ENCODE data around the gene PRDM11. TPM values are rescaled to one million over a fixed set of nuclear protein-coding genes. Genes with fewer than 3 reads are reported as not detected.
A peak's percentile ranks its signal among the peaks of the same experiment; 100 is the strongest.

The PRDM11 gene
- total and polyA plus RNA-seq, 10 of the 15 experiments (the other 5 are each of a cell fraction or from before 2014, with no cell fraction given) = 0.03 to 2.4 (median 0.53) TPM

DNA sequence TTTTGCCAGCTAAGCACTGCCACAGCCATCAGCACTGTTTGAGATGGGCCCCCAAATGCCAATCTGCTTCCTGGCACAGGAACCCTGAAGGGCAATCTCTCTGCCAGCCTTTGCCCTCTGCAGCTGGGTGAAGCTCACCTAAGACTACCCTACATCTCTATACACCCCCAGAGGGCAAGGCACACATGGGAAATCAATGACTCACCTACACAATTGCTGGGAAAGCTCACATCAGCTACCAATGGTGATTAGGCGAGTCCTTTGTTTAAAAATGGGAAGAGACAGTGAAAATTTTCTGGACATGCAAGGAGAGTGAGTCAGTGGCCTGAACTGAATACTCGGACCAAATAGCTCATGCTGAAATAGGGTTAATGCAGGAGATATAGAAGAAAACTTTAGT, 12.6 kb upstream of the PRDM11 start (continued):
- TF ChIP-seq, protein P1, sequence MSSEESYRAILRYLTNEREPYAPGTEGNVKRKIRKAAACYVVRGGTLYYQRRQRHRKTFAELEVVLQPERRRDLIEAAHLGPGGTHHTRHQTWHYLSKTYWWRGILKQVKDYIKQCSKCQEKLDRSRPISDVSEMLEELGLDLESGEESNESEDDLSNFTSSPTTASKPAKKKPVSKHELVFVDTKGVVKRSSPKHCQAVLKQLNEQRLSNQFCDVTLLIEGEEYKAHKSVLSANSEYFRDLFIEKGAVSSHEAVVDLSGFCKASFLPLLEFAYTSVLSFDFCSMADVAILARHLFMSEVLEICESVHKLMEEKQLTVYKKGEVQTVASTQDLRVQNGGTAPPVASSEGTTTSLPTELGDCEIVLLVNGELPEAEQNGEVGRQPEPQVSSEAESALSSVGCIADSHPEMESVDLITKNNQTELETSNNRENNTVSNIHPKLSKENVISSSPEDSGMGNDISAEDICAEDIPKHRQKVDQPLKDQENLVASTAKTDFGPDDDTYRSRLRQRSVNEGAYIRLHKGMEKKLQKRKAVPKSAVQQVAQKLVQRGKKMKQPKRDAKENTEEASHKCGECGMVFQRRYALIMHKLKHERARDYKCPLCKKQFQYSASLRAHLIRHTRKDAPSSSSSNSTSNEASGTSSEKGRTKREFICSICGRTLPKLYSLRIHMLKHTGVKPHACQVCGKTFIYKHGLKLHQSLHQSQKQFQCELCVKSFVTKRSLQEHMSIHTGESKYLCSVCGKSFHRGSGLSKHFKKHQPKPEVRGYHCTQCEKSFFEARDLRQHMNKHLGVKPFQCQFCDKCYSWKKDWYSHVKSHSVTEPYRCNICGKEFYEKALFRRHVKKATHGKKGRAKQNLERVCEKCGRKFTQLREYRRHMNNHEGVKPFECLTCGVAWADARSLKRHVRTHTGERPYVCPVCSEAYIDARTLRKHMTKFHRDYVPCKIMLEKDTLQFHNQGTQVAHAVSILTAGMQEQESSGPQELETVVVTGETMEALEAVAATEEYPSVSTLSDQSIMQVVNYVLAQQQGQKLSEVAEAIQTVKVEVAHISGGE (CRISPR knock-in tag; IDR thresholded peaks at IDR 0.05) = no peak
- TF ChIP-seq BCL11A (IDR thresholded peaks at IDR 0.05; ENCODE audit: low read depth, low read length) (no peak), RBBP5 (conservative IDR thresholded peaks at IDR 0.05) (no peak), ZSCAN29 (IDR thresholded peaks at IDR 0.05) (no peak), CBX5 (IDR thresholded peaks at IDR 0.05; ENCODE audit: low read depth) (no peak), USF1 (IDR thresholded peaks at IDR 0.05; ENCODE audit: borderline replicate concordance, extremely low read length, insufficient read depth, low read depth, low read length) (no peak)

DNA sequence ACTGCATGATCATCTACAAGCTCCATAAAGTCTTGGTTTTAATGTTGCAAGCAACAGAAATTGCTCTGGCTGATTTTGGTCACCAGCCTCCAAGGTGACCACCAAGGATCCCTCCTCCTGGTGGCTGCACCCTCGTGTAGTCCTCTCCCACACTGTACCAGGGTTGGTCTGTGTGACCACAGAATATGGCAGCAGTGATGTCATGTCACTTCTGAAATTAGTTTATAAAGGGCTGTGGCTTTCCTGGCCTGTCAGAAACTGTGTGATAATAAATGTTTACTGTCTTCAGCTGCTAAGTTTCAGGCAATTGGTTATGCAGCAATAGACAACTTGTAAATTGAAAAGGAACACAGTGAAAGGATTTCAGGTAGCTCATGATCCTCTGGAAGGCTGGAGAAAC, 5.3 kb upstream of the PRDM11 start:
- no TSS peak for BruUV-seq (replicated peaks)
- Histone ChIP-seq H3K9ac (ENCODE audit: control insufficient read depth, insufficient read depth, low read length) (no peak overlapping the region), H3K4me2 (ENCODE audit: control insufficient read depth, insufficient read depth) (no peak overlapping the region), H2AFZ (ENCODE audit: control insufficient read depth, low read depth, low read length) (no peak overlapping the region), H3K36me3 (ENCODE audit: control insufficient read depth in 2 of 2, insufficient read depth in 2 of 2, low read length in 1 of 2) (no peaks in the 10 kb centered on the region), H3K9me3 (replicated peaks; ENCODE audit: control insufficient read depth, insufficient read depth, low read length) (no peaks in the 10 kb centered on the region), H4K20me1 (ENCODE audit: control insufficient read depth, insufficient read depth) (no peaks in the 10 kb centered on the region), H3K27ac (ENCODE audit: control insufficient read depth, insufficient read depth) (no peak overlapping the region), H3K4me1 (ENCODE audit: control insufficient read depth, insufficient read depth, low read length) (no peaks in the 10 kb centered on the region), H3K27me3 (replicated peaks in 1 of 2; ENCODE audit: control insufficient read depth in 2 of 2, insufficient read depth in 2 of 2, low read length in 1 of 2) (peaks cover 3 to 6% of the 10 kb centered on the region in 2 experiments), H3K79me2 (ENCODE audit: control insufficient read depth, insufficient read depth, low read length) (no peaks in the 10 kb centered on the region), H3K4me3 (no peak overlapping the region)
- TF ChIP-seq RUNX3 (IDR thresholded peaks at IDR 0.05; ENCODE audit: low read length) (peak; percentile 81), BCL3 (IDR thresholded peaks at IDR 0.05; ENCODE audit: borderline replicate concordance, insufficient read depth, low read depth, low read length, poor library complexity, severe bottlenecking) (no peak), JUNB (IDR thresholded peaks at IDR 0.05) (peak; percentile 37; the same call in 1 of the 2 replicates), EED (IDR thresholded peaks at IDR 0.05; ENCODE audit: low read depth) (0 out of 2 replicates have a peak, but pooled peaks have one; percentile 25), CREB1 (IDR thresholded peaks at IDR 0.05; ENCODE audit: low read depth) (0 out of 2 replicates have a peak, but pooled peaks have one; percentile 24)
- DNase-seq (ENCODE audit: low read depth, low spot score) (no peak), ATAC-seq (peak; percentile 74), FAIRE-seq (no peak)
- ChIA-PET CTCF (no interaction called here), SMC1A (ENCODE audit: uncharacterized antibody, unreplicated experiment) (no interaction called here), RAD21 (ENCODE audit: unreplicated experiment) (no interaction called here), POLR2A (no interaction called here)
- 0% methylated on average over 1 of the region's 1 CpG for WGBS (ENCODE audit: insufficient coverage, insufficient replicate concordance, low lambda C conversion rate, missing lambda C conversion rate)
- intact Hi-C loops (cut with micrococcal nuclease; ENCODE audit: unreplicated experiment) (no loop called here), in situ Hi-C loops (cut with MboI) (no loop called here)
